Loucy (cell line): ENCODE data around the gene ITSN1.

ENCODE experiments used
- CTCF ChIP-seq: fragments of 200-600 bp; sonication (generic); conservative IDR thresholded peaks from 2 replicates; pipeline ENCODE4 v1.5.1; 2014; ENCODE audit warnings: mild to moderate bottlenecking, antibody characterized with exemption, low read length
- EZH2phosphoT487 ChIP-seq: fragments of 200-600 bp; IDR thresholded peaks from 2 replicates; pipeline ENCODE4 v1.6.1; 2018; ENCODE audit warnings: antibody characterized with exemption, mild to moderate bottlenecking, moderate library complexity, borderline replicate concordance

GRCh38 chr21:33699277-33699676, 57.0 kb downstream of the ITSN1 start:
- TF ChIP-seq CTCF (no peak), EZH2phosphoT487 (no peak)
